Loucy (cell line): Measurements from ENCODE around the gene ZNF79.

Source experiments
- CTCF ChIP-seq: fragments of 200-600 bp; sonication (generic); conservative IDR thresholded peaks from 2 replicates; pipeline ENCODE4 v1.5.1; 2014; ENCODE audit warnings: mild to moderate bottlenecking, antibody characterized with exemption, low read length
- EZH2phosphoT487 ChIP-seq: fragments of 200-600 bp; IDR thresholded peaks from 2 replicates; pipeline ENCODE4 v1.6.1; 2018; ENCODE audit warnings: antibody characterized with exemption, mild to moderate bottlenecking, moderate library complexity, borderline replicate concordance

- TF ChIP-seq CTCF = no peak
- TF ChIP-seq EZH2phosphoT487 = no peak
These were observed 41.6 kb upstream of the ZNF79 start for GRCh38 chr9:127382541-127382940.
